Astrocyte (in vitro differentiated cells and primary cell): Measurements from ENCODE around the gene FGF19. TPM values are rescaled to one million over a fixed set of nuclear protein-coding genes. Genes with fewer than 3 reads are reported as not detected.

ENCODE experiments used
- DNase-seq: peaks from one replicate; pipeline ENCODE4 v3.0.0-alpha.2; 2010; ENCODE audit warnings: low read depth
- FAIRE-seq: peaks from 2 replicates; lab custom pipeline; 2011; peaks lifted over from hg19 to GRCh38; lab: Jason Lieb, UNC
- H2AFZ ChIP-seq: 2 replicates; pipeline ENCODE4 v1.6.0; 2012; ENCODE audit warnings: low read depth, low read length, inconsistent platforms
- H3K27ac ChIP-seq: 2 replicates; pipeline ENCODE4 v1.5.1; 2011; ENCODE audit warnings: low read depth, low read length, inconsistent platforms
- H3K27me3 ChIP-seq: 2 replicates; pipeline ENCODE4 v1.6.0; 2011; ENCODE audit warnings: low read length, inconsistent platforms; ENCODE audit not compliant: insufficient read depth
- H3K36me3 ChIP-seq: 2 replicates; pipeline ENCODE4 v1.5.1; 2011; ENCODE audit warnings: low read length, inconsistent platforms; ENCODE audit not compliant: insufficient read depth
- H3K4me1 ChIP-seq: 2 replicates; pipeline ENCODE4 v1.5.1; 2011; ENCODE audit warnings: low read length, inconsistent platforms; ENCODE audit not compliant: insufficient read depth
- H3K4me2 ChIP-seq: 2 replicates; pipeline ENCODE4 v1.6.0; 2012; ENCODE audit warnings: low read length, inconsistent platforms
- H3K4me3 ChIP-seq: 2 replicates; pipeline ENCODE4 v1.5.1; 2011; ENCODE audit warnings: low read depth, mild to moderate bottlenecking, low read length, inconsistent platforms; ENCODE audit not compliant: insufficient read depth
- H3K79me2 ChIP-seq: 2 replicates; pipeline ENCODE4 v1.6.0; 2012; ENCODE audit warnings: mild to moderate bottlenecking, low read length, inconsistent platforms; ENCODE audit not compliant: insufficient read depth
- H3K9ac ChIP-seq: 2 replicates; pipeline ENCODE4 v1.6.0; 2012; ENCODE audit warnings: mild to moderate bottlenecking, low read length, inconsistent platforms
- H3K9me3 ChIP-seq: 2 replicates; pipeline ENCODE4 v1.5.1; 2012; ENCODE audit warnings: low read depth, mild to moderate bottlenecking, low read length, inconsistent platforms; ENCODE audit not compliant: insufficient read depth
- H4K20me1 ChIP-seq: 2 replicates; pipeline ENCODE4 v1.6.0; 2012; ENCODE audit warnings: low read length, inconsistent platforms; ENCODE audit not compliant: insufficient read depth
- H3K27ac Mint-ChIP-seq: one replicate; pipeline ENCODE4 v1.8.0; 2021; ENCODE audit warnings: mild to moderate bottlenecking, mixed read lengths; ENCODE audit not compliant: unreplicated experiment
- H3K27me3 Mint-ChIP-seq: one replicate; pipeline ENCODE4 v1.8.0; 2021; ENCODE audit warnings: low read depth, mixed read lengths; ENCODE audit not compliant: unreplicated experiment
- H3K36me3 Mint-ChIP-seq: one replicate; pipeline ENCODE4 v1.8.0; 2021; ENCODE audit warnings: low read depth, mixed read lengths; ENCODE audit not compliant: unreplicated experiment
- H3K4me1 Mint-ChIP-seq: one replicate; pipeline ENCODE4 v1.8.0; 2021; ENCODE audit warnings: low read depth, mixed read lengths; ENCODE audit not compliant: unreplicated experiment
- H3K4me3 Mint-ChIP-seq: one replicate; pipeline ENCODE4 v1.8.0; 2021; ENCODE audit warnings: mild to moderate bottlenecking, moderate library complexity, mixed read lengths; ENCODE audit not compliant: unreplicated experiment
- H3K9me3 Mint-ChIP-seq: one replicate; pipeline ENCODE4 v1.8.0; 2021; ENCODE audit warnings: mild to moderate bottlenecking, mixed read lengths; ENCODE audit not compliant: unreplicated experiment
- EZH2 ChIP-seq: IDR thresholded peaks from 2 replicates; pipeline ENCODE4 v1.6.1; 2012; ENCODE audit warnings: mild to moderate bottlenecking, low read length, inconsistent platforms; ENCODE audit not compliant: insufficient read depth
- total RNA-seq: library from RNA; stranded (reverse); gene quantifications from 2 replicates; pipeline ENCODE4 v1.2.1, GENCODE V29; 2021
- TF ChIP-seq, protein P1 (sequence below): IDR thresholded peaks from 2 replicates; pipeline ENCODE4 v1.5.1; 2011; ENCODE audit warnings: low read depth, mild to moderate bottlenecking, inconsistent platforms, low read length, moderate library complexity; ENCODE audit not compliant: insufficient read depth

FGF19 gene
- total RNA-seq, 1 donor from 2014 or later = not detected

DNA sequence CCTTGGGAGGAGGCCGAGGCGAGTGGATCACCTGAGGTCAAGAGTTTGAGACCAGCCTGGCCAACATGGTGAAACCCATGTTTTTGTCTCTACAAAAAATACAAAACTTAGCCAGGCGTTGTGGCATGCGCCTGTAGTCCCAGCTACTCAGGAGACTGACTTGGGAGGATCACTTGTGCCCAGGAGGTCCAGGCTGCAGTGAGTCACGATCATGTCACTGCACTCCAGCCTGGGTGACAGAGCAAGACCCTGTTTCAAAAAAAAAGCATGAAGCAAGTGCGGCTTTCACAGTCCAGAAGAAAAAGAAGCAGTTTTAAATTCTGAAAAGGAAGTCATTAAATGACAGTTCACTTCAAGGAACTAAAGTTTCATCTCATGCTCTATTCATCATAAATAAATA lies 21.6 kb downstream of the FGF19 start:
- no peaks in the 10 kb centered on the region for H3K79me2 ChIP-seq
- Mint-ChIP-seq H3K27me3 (peaks cover 2% of the 10 kb centered on the region), H3K4me1 (no peaks in the 10 kb centered on the region), H3K9me3 (peaks cover 1% of the 10 kb centered on the region), H3K27ac (no peak overlapping the region), H3K4me3 (no peak overlapping the region), H3K36me3 (no peaks in the 10 kb centered on the region)
- H3K27ac ChIP-seq = no peak overlapping the region
- DNase-seq (no peak), FAIRE-seq (no peak)
- no peak overlapping the region for H3K9ac ChIP-seq
- no peaks in the 10 kb centered on the region for H3K9me3 ChIP-seq
- no peaks in the 10 kb centered on the region for H3K36me3 ChIP-seq
- H2AFZ ChIP-seq = no peak overlapping the region
- TF ChIP-seq, protein P1, sequence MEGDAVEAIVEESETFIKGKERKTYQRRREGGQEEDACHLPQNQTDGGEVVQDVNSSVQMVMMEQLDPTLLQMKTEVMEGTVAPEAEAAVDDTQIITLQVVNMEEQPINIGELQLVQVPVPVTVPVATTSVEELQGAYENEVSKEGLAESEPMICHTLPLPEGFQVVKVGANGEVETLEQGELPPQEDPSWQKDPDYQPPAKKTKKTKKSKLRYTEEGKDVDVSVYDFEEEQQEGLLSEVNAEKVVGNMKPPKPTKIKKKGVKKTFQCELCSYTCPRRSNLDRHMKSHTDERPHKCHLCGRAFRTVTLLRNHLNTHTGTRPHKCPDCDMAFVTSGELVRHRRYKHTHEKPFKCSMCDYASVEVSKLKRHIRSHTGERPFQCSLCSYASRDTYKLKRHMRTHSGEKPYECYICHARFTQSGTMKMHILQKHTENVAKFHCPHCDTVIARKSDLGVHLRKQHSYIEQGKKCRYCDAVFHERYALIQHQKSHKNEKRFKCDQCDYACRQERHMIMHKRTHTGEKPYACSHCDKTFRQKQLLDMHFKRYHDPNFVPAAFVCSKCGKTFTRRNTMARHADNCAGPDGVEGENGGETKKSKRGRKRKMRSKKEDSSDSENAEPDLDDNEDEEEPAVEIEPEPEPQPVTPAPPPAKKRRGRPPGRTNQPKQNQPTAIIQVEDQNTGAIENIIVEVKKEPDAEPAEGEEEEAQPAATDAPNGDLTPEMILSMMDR = no peak
- TF ChIP-seq EZH2 = no peak
- H3K4me1 ChIP-seq = no peaks in the 10 kb centered on the region
- H3K27me3 ChIP-seq = no peaks in the 10 kb centered on the region
- H4K20me1 ChIP-seq = no peaks in the 10 kb centered on the region
- no peak overlapping the region for H3K4me2 ChIP-seq
- no peak overlapping the region for H3K4me3 ChIP-seq

DNA sequence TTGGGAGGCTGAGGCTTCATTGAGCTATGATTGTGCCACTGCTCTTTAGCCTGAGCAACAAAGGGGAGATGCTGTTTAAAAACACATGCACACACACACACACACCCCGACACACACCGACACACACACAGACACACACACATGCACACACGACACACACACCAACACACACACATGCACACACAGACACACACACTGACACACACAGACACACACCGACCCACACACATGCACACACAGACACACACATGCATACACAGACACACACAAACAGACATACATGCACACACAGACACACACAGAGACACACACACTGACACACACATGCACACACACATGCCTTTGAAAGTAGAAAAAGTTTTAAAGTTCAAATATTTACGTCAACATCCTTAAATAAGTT lies 23.1 kb downstream of the FGF19 start:
- Histone ChIP-seq H3K27ac (no peak overlapping the region), H3K4me2 (no peak overlapping the region), H3K27me3 (no peaks in the 10 kb centered on the region), H3K79me2 (no peaks in the 10 kb centered on the region), H3K4me1 (no peaks in the 10 kb centered on the region), H3K9me3 (no peaks in the 10 kb centered on the region), H3K36me3 (no peaks in the 10 kb centered on the region), H3K4me3 (no peak overlapping the region), H4K20me1 (no peaks in the 10 kb centered on the region), H3K9ac (no peak overlapping the region), H2AFZ (no peak overlapping the region)
- no peak for TF ChIP-seq EZH2
- TF ChIP-seq, protein P1 = no peak
- Mint-ChIP-seq H3K27me3 (peaks cover 2% of the 10 kb centered on the region), H3K36me3 (no peaks in the 10 kb centered on the region), H3K4me3 (no peak overlapping the region), H3K4me1 (no peaks in the 10 kb centered on the region), H3K27ac (no peak overlapping the region), H3K9me3 (peaks cover 1% of the 10 kb centered on the region)
- FAIRE-seq (no peak), DNase-seq (no peak)

DNA sequence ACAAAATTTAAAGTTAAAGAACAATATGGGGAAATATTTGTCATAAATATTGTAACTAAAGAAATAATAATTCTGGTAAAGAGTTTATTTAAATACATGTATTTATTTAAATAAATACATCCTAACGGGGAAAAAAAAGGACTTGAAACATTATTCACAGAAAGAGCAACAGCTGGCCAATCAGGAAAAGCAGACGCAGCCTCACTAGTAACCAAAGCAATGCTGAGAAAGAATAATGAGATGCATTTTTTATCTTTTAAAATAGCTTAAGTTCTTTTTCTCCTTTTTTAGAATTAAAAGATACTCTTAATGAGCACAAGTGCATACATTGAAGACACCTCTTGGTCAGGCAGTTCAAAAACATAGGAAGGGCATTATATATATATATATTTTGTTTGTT lies 26.1 kb downstream of the FGF19 start:
- Histone ChIP-seq H3K4me1 (peaks cover 6% of the 10 kb centered on the region), H3K36me3 (no peaks in the 10 kb centered on the region), H3K9me3 (no peaks in the 10 kb centered on the region), H4K20me1 (peaks cover 16% of the 10 kb centered on the region), H2AFZ (no peak overlapping the region), H3K27me3 (no peaks in the 10 kb centered on the region), H3K4me3 (no peak overlapping the region), H3K79me2 (peaks cover 23% of the 10 kb centered on the region), H3K4me2 (no peak overlapping the region), H3K27ac (no peak overlapping the region), H3K9ac (no peak overlapping the region)
- Mint-ChIP-seq H3K36me3 (no peaks in the 10 kb centered on the region), H3K27me3 (no peaks in the 10 kb centered on the region), H3K4me3 (no peak overlapping the region), H3K9me3 (peaks cover 1% of the 10 kb centered on the region), H3K4me1 (peaks cover 10% of the 10 kb centered on the region), H3K27ac (no peak overlapping the region)
- no peak for DNase-seq
- TF ChIP-seq, protein P1 = no peak
- TF ChIP-seq EZH2 = no peak
- FAIRE-seq = no peak
